OCI-LY3 (cell line): ENCODE measurements around the gene ATP7B.

Experiments used
- H2AFZ ChIP-seq: fragments of 200-600, 300-600 bp; shearing (Covaris generic); 2 replicates; pipeline ENCODE4 v1.6.0; 2014; ENCODE audit warnings: antibody characterized with exemption, low read depth, low read length
- H3K27ac ChIP-seq: fragments of 200-600, 300-600 bp; sonication (generic); 2 replicates; pipeline ENCODE4 v1.5.1; 2014; ENCODE audit warnings: mild to moderate bottlenecking, low read length, moderate library complexity, mixed read lengths
- H3K27me3 ChIP-seq: fragments of 200-600, 300-600 bp; sonication (generic); 2 replicates; pipeline ENCODE4 v1.6.1; 2014; ENCODE audit warnings: low read depth, low read length, mixed read lengths
- H3K36me3 ChIP-seq: fragments of 200-600, 300-600 bp; sonication (generic); replicated peaks from 2 replicates; pipeline ENCODE3; 2014; ENCODE audit warnings: low read depth, low read length, mixed read lengths
- H3K4me1 ChIP-seq: fragments of 300-600, 200-600 bp; sonication (generic); 2 replicates; pipeline ENCODE4 v1.6.1; 2014; ENCODE audit warnings: low read length, mixed read lengths
- H3K4me2 ChIP-seq: fragments of 200-600, 300-600 bp; sonication (generic); 2 replicates; pipeline ENCODE4 v1.6.1; 2014; ENCODE audit warnings: low read length, mixed read lengths
- H3K4me3 ChIP-seq: fragments of 300-600, 200-600 bp; sonication (generic); 2 replicates; pipeline ENCODE4 v1.5.1; 2014; ENCODE audit warnings: antibody characterized with exemption, mild to moderate bottlenecking, low read length, moderate library complexity
- H3K79me2 ChIP-seq: fragments of 300-600, 200-600 bp; shearing (Covaris generic); 2 replicates; pipeline ENCODE4 v1.6.1; 2014; ENCODE audit warnings: mild to moderate bottlenecking, low read length, mixed read lengths
- H3K9ac ChIP-seq: fragments of 300-600, 200-600 bp; shearing (Covaris generic); 2 replicates; pipeline ENCODE4 v1.6.0; 2014; ENCODE audit warnings: mild to moderate bottlenecking, low read length, moderate library complexity
- H3K9me3 ChIP-seq: fragments of 200-600, 300-600 bp; shearing (Covaris generic); 2 replicates; pipeline ENCODE4 v1.6.1; 2014; ENCODE audit warnings: low read length, mixed read lengths; ENCODE audit not compliant: insufficient read depth
- H4K20me1 ChIP-seq: fragments of 200-600, 300-600 bp; sonication (generic); 2 replicates; pipeline ENCODE4 v1.6.1; 2016; ENCODE audit warnings: low read length, mixed read lengths; ENCODE audit not compliant: insufficient read depth
- CTCF ChIP-seq: fragments of 200-600, 300-600 bp; sonication (generic); IDR thresholded peaks from 2 replicates; pipeline ENCODE4 v1.5.1; 2014; ENCODE audit warnings: antibody characterized with exemption, low read length, low read depth
- EZH2phosphoT487 ChIP-seq: fragments of 200-600 bp; shearing (Covaris generic); IDR thresholded peaks from 2 replicates; pipeline ENCODE4 v1.6.1; 2018; ENCODE audit warnings: antibody characterized with exemption, mixed run types, low read depth

ATP7B gene

GRCh38 chr13:51922771-51923480 is 88.3 kb downstream of the ATP7B start:
- H3K9ac ChIP-seq = no peak overlapping the region
- TF ChIP-seq EZH2phosphoT487 = no peak
- no peak for TF ChIP-seq CTCF
- H3K4me2 ChIP-seq = no peak overlapping the region
- peaks cover 28% of the 10 kb centered on the region for H3K4me1 ChIP-seq
- H3K9me3 ChIP-seq = no peaks in the 10 kb centered on the region
- H3K27me3 ChIP-seq = peaks cover 46% of the 10 kb centered on the region
- no peak overlapping the region for H2AFZ ChIP-seq
- no peaks in the 10 kb centered on the region for H3K36me3 ChIP-seq
- no peaks in the 10 kb centered on the region for H4K20me1 ChIP-seq
- H3K4me3 ChIP-seq = no peak overlapping the region
- no peak overlapping the region for H3K27ac ChIP-seq
- H3K79me2 ChIP-seq = no peaks in the 10 kb centered on the region

GRCh38 chr13:51921790-51922740 is 89.2 kb downstream of the ATP7B start:
- H3K9me3 ChIP-seq = no peaks in the 10 kb centered on the region
- peaks cover 53% of the 10 kb centered on the region for H3K27me3 ChIP-seq
- no peak for TF ChIP-seq CTCF
- no peak for TF ChIP-seq EZH2phosphoT487
- no peak overlapping the region for H3K9ac ChIP-seq
- no peak overlapping the region for H3K4me2 ChIP-seq
- H3K79me2 ChIP-seq = no peaks in the 10 kb centered on the region
- H3K4me3 ChIP-seq = no peak overlapping the region
- H3K4me1 ChIP-seq = peaks cover 28% of the 10 kb centered on the region
- no peaks in the 10 kb centered on the region for H4K20me1 ChIP-seq
- H3K36me3 ChIP-seq = no peaks in the 10 kb centered on the region
- H3K27ac ChIP-seq = no peak overlapping the region
- no peak overlapping the region for H2AFZ ChIP-seq

DNA sequence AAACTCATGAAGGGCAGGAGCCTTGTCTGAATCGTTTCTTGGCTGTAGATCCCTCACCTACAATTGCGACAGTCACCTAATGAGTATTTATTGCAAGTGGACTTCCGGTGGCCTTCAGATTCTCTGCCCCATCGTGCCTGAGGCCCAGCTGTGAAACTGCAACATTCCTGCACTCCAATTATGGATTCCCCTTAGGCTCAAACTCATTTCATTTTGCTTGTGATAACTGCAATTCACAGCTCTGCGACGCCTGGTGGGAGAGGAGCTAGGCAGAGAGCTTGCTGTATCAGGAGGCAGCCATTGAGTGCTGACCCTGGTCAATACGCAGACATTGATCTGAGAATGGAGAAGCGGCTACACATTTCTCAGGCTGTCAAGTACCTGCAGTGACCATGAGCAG is 90.5 kb downstream of the ATP7B start:
- TF ChIP-seq EZH2phosphoT487 (no peak), CTCF (no peak)
- Histone ChIP-seq H3K27ac (no peak overlapping the region), H3K79me2 (no peaks in the 10 kb centered on the region), H3K4me1 (peaks cover 28% of the 10 kb centered on the region), H3K27me3 (peaks cover 53% of the 10 kb centered on the region), H3K4me3 (no peak overlapping the region), H3K9ac (no peak overlapping the region), H3K9me3 (no peaks in the 10 kb centered on the region), H3K36me3 (no peaks in the 10 kb centered on the region), H2AFZ (no peak overlapping the region), H3K4me2 (no peak overlapping the region), H4K20me1 (no peaks in the 10 kb centered on the region)

GRCh38 chr13:51920267-51920666 is 91.0 kb downstream of the ATP7B start:
- TF ChIP-seq CTCF = no peak
- TF ChIP-seq EZH2phosphoT487 = no peak

More at GRCh38 chr13:51920267-51920666, 91.0 kb downstream of the ATP7B start:
- Histone ChIP-seq H3K27me3 (peaks cover 53% of the 10 kb centered on the region), H3K9me3 (no peaks in the 10 kb centered on the region), H3K4me2 (no peak overlapping the region), H3K9ac (no peak overlapping the region), H4K20me1 (no peaks in the 10 kb centered on the region), H3K27ac (no peak overlapping the region), H3K4me3 (no peak overlapping the region), H3K4me1 (peaks cover 24% of the 10 kb centered on the region), H2AFZ (no peak overlapping the region), H3K79me2 (no peaks in the 10 kb centered on the region), H3K36me3 (no peaks in the 10 kb centered on the region)
